Activated T-cell treated with anti-CD3 and anti-CD28 coated beads for 4 hours (primary cell): ENCODE data around the gene CAD.

ENCODE experiments used
- DNase-seq: peaks from one replicate; pipeline ENCODE4 v3.0.0-alpha.2; 2020

CAD gene

GRCh38 chr2:27199241-27199640, 17.9 kb upstream of the CAD start:
- DNase-seq = no peak

GRCh38 chr2:27201675-27202074, 15.5 kb upstream of the CAD start:
- no peak for DNase-seq

- no peak for DNase-seq
Observed at GRCh38 chr2:27202854-27203253, 14.3 kb upstream of the CAD start.

GRCh38 chr2:27203741-27204140, 13.4 kb upstream of the CAD start:
- no peak for DNase-seq

GRCh38 chr2:27204566-27204965, 12.6 kb upstream of the CAD start:
- DNase-seq = no peak

GRCh38 chr2:27205206-27205605, 12.0 kb upstream of the CAD start:
- no peak for DNase-seq

GRCh38 chr2:27206346-27206745, 10.8 kb upstream of the CAD start:
- no peak for DNase-seq

GRCh38 chr2:27208486-27209050, 8.6 kb upstream of the CAD start:
- no peak for DNase-seq

GRCh38 chr2:27209621-27210401, 7.4 kb upstream of the CAD start:
- DNase-seq = no peak

GRCh38 chr2:27211241-27211942, 5.8 kb upstream of the CAD start:
- DNase-seq = no peak

GRCh38 chr2:27211943-27212625, 5.1 kb upstream of the CAD start, which contains the start of the genes ATRAID and SLC5A6:
Gene ATRAID, plus strand, starts transcription at chr2:27212041. Its CDS starts 328 bp downstream, at chr2:27212369.
Gene SLC5A6, minus strand, starts transcription at chr2:27212268. Its CDS starts 4,618 bp downstream, at chr2:27207650.
- peak; percentile 80 for DNase-seq

GRCh38 chr2:27212626-27213471, 4.3 kb upstream of the CAD start:
- peak; percentile 32 for DNase-seq

GRCh38 chr2:27214941-27215340, 2.2 kb upstream of the CAD start:
- DNase-seq = no peak

GRCh38 chr2:27216416-27217137, 592 bp upstream of the CAD start:
- no peak for DNase-seq

- no peak for DNase-seq
Observed at GRCh38 chr2:27218614-27219013, 1.4 kb downstream of the CAD start.

GRCh38 chr2:27219091-27219490, 1.9 kb downstream of the CAD start:
- DNase-seq = no peak

GRCh38 chr2:27220091-27220490, 2.9 kb downstream of the CAD start:
- no peak for DNase-seq

- DNase-seq = no peak
Observed at GRCh38 chr2:27221166-27221565, 4.0 kb downstream of the CAD start.

- DNase-seq = no peak
Observed at GRCh38 chr2:27222407-27222806, 5.2 kb downstream of the CAD start.

GRCh38 chr2:27223416-27223815, 6.2 kb downstream of the CAD start:
- no peak for DNase-seq

- DNase-seq = no peak
Observed at GRCh38 chr2:27225526-27225925, 8.4 kb downstream of the CAD start.

GRCh38 chr2:27227501-27227900, 10.3 kb downstream of the CAD start:
- DNase-seq = no peak
